IPS DF 6.9 (cell line): Measurements from ENCODE around the gene COL4A4.
A peak's percentile ranks its signal among the peaks of the same experiment; 100 is the strongest.

Source experiments
- DNase-seq: peaks from one replicate; pipeline ENCODE4 v3.0.0-alpha.2; 2013; ENCODE audit warnings: low read depth, low spot score
- H3K27ac ChIP-seq: one replicate; pipeline ENCODE4 v1.5.1; 2013; ENCODE audit warnings: low read length, control low read depth
- H3K27me3 ChIP-seq: 2 replicates; pipeline ENCODE4 v1.6.1; 2013; ENCODE audit warnings: mild to moderate bottlenecking, low read length; ENCODE audit not compliant: control insufficient read depth, insufficient read depth
- H3K36me3 ChIP-seq: 2 replicates; pipeline ENCODE4 v1.6.1; 2013; ENCODE audit warnings: low read length; ENCODE audit not compliant: control insufficient read depth, insufficient read depth
- H3K4me1 ChIP-seq: 2 replicates; pipeline ENCODE4 v1.6.1; 2013; ENCODE audit warnings: low read length; ENCODE audit not compliant: control insufficient read depth, insufficient read depth
- H3K4me3 ChIP-seq: 2 replicates; pipeline ENCODE4 v1.5.1; 2013; ENCODE audit warnings: mild to moderate bottlenecking, low read length
- H3K9me3 ChIP-seq: 2 replicates; pipeline ENCODE4 v1.6.1; 2013; ENCODE audit warnings: low read length, inconsistent platforms; ENCODE audit not compliant: control insufficient read depth, insufficient read depth
- WGBS: extraction: QIAGEN DNeasy Blood & Tissue Kit; methylation state at CpG from one replicate; pipeline ENCODE4 v1.1.7; 2013; ENCODE audit warnings: mixed read lengths, missing lambda C conversion rate; ENCODE audit not compliant: insufficient read length, insufficient coverage; 5-methylcytosine and 5-hydroxymethylcytosine counted together

COL4A4 gene

DNA sequence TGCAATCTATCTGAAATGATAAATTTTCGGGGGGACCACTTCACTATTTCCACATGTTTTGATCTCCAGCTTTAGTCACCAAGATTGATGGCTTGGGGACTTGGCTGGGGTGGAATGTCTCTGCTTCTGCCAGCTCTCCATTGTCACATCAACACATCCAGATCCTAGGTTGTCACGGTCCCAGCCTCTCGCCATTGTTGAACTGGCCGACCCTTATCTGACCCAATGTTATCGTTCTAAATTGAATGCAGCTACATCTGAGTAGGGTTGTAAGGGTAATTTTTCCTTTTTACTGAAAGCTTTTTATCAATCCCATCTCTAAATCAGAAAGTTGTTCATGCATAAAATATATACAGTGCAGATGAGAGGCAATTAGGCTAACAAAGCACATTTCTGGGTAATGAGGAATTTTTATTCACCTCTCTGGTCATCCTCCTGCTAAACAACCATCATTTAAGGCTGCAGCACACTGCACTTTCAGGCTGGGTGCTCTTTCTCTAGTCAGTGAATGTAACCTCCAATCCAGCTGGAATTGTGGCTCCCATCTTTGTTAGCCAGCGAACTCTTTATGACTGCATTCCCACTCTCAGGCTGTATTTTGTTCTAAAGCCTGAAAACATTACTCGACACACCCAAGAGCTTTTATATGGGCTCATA, 128.2 kb downstream of the COL4A4 start:
- Histone ChIP-seq H3K27me3 (no peaks in the 10 kb centered on the region), H3K36me3 (no peaks in the 10 kb centered on the region), H3K4me3 (no peak overlapping the region), H3K9me3 (no peaks in the 10 kb centered on the region), H3K27ac (no peak overlapping the region), H3K4me1 (no peaks in the 10 kb centered on the region)
- WGBS, result no CpG with 5 or more reads among the region's 7 CpGs
- DNase-seq, result no peak

DNA sequence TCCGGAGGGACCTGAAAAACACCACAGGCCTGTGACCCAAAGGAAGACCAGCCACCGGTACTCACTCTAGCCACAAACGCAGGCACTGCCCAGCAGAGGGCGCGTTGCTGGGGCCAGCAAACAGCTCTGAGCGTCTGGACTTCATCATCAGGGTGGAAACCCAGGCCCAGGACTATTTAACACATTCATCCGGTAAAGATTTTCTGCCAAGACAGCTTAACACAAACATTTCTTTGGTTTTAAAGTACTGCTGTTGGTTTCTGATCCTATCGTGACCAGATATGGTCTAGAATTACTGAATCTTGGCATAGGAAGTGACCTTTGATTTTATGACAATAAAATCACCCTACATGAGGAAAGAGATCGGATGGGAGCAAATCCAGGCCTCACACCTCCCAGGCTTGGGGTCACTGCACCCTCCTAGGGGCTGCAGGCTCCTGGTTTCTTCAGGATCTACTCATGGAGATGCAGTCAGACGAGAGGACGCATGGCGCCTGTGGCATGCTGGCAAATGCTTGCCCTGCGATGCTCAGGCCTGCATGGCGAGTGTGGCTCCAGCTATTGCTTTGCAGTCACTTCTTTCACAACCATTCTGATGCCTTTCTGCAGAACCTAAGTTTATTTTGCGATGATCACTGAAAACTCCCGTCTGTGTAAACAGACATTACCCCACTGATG, 130.4 kb downstream of the COL4A4 start:
- peak; percentile 70 for DNase-seq

DNA sequence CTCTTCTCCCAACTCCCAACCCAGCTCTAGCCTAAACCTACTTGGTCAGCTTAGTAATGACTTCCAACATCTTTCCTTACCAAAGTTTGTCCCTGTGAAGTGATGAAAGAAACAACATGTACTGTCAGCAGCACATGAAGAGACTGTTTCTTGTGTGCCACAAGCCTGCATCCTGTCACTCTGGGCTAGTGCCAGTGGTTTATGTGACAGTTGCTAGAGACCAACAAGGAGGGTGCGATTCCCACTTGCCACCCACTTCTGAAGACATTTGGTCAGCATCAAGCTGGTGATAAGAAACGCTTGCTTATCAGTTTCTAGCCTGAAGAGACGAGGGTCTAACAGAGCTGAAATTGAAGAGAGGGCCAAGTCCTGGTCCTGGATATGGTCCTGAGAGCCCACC, 132.6 kb downstream of the COL4A4 start:
- Histone ChIP-seq H3K4me3 (no peak overlapping the region), H3K27me3 (no peaks in the 10 kb centered on the region), H3K27ac (no peak overlapping the region), H3K36me3 (no peaks in the 10 kb centered on the region), H3K9me3 (no peaks in the 10 kb centered on the region), H3K4me1 (no peaks in the 10 kb centered on the region)
- no CpG with 5 or more reads among the region's 3 CpGs for WGBS
- no peak for DNase-seq

More for the DNA sequence above, 130.4 kb downstream of the COL4A4 start:
- Histone ChIP-seq H3K27ac (no peak overlapping the region), H3K9me3 (no peaks in the 10 kb centered on the region), H3K4me3 (no peak overlapping the region), H3K27me3 (no peaks in the 10 kb centered on the region), H3K36me3 (no peaks in the 10 kb centered on the region), H3K4me1 (no peaks in the 10 kb centered on the region)
- WGBS, result no CpG with 5 or more reads among the region's 16 CpGs

GRCh38 chr2:227030789-227031188, 133.2 kb downstream of the COL4A4 start:
- H3K4me1 ChIP-seq, result no peaks in the 10 kb centered on the region
- no peak for DNase-seq
- H3K36me3 ChIP-seq, result no peaks in the 10 kb centered on the region
- WGBS, result 100% methylated on average over 1 of the region's 2 CpGs
- H3K27me3 ChIP-seq, result no peaks in the 10 kb centered on the region
- no peak overlapping the region for H3K27ac ChIP-seq
- H3K9me3 ChIP-seq, result no peaks in the 10 kb centered on the region
- H3K4me3 ChIP-seq, result no peak overlapping the region

DNA sequence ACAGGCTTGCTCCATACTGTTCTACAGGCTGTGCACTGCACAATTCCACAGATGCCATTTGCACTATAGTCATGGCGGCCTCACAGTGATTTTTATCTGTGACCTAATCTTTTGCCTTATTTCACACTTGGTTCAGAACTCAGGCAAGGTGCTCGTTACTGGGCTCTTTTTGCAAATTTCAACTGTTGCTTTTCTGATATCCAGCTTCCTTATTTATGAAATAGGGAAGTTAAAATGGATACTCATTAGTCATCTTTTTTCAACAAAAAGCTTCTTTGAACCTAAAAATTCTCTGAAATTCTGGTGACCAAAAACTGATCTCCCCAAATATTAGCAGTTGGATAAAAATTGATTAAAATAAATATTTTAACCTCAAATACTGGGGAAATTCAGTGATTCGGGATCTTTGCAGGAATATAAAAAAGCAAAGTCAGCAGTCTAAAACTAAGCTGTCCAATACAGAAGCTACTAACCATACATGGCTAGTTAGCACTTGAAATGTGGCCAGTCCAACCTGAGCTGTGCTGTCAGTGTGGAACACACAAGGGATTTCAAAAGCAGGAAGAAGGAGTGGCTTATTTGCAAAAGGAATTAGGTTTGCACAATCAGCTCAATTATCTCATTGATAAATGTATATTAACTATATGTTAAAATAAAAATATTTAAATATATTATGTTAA, 134.4 kb downstream of the COL4A4 start:
- H3K4me1 ChIP-seq, result no peaks in the 10 kb centered on the region
- no peak overlapping the region for H3K27ac ChIP-seq
- H3K9me3 ChIP-seq, result no peaks in the 10 kb centered on the region
- WGBS, result no CpG with 5 or more reads among the region's 3 CpGs
- no peak overlapping the region for H3K4me3 ChIP-seq
- no peaks in the 10 kb centered on the region for H3K27me3 ChIP-seq
- no peak for DNase-seq
- H3K36me3 ChIP-seq, result no peaks in the 10 kb centered on the region

DNA sequence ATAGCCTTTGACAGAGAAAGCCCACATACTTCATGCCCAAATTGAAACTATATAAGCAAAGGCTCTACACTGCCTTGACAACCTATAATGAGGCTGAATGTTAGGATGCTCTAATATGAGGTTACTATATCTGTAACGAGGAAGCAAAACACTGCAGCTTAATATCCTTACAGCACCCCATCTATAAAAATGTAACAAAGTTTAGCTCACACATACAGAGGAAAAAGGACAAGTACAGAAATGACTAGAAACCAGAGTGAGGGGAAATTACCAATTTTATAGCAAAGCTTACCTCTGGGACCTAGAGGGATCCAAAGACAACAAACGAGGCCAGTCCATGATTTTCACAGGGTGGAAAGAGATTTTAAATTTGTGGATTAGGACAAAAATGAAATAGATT, 138.5 kb downstream of the COL4A4 start:
- WGBS, result no CpG with 5 or more reads among the region's 2 CpGs
- Histone ChIP-seq H3K9me3 (no peaks in the 10 kb centered on the region), H3K4me3 (no peak overlapping the region), H3K36me3 (no peaks in the 10 kb centered on the region), H3K27me3 (no peaks in the 10 kb centered on the region), H3K4me1 (no peaks in the 10 kb centered on the region), H3K27ac (no peak overlapping the region)
- DNase-seq, result no peak

- WGBS, result no CpG with 5 or more reads among the region's 3 CpGs
- Histone ChIP-seq H3K27me3 (no peaks in the 10 kb centered on the region), H3K4me3 (no peak overlapping the region), H3K9me3 (no peaks in the 10 kb centered on the region), H3K4me1 (no peaks in the 10 kb centered on the region), H3K27ac (no peak overlapping the region), H3K36me3 (no peaks in the 10 kb centered on the region)
- DNase-seq, result no peak
Observed at GRCh38 chr2:227022608-227023007, 141.4 kb downstream of the COL4A4 start.

- Histone ChIP-seq H3K36me3 (no peaks in the 10 kb centered on the region), H3K4me1 (no peaks in the 10 kb centered on the region), H3K9me3 (no peaks in the 10 kb centered on the region), H3K4me3 (no peak overlapping the region), H3K27me3 (no peaks in the 10 kb centered on the region), H3K27ac (no peak overlapping the region)
- no CpG with 5 or more reads among the region's 2 CpGs for WGBS
- DNase-seq, result no peak
Observed at GRCh38 chr2:227020416-227020815, 143.6 kb downstream of the COL4A4 start.

- no peaks in the 10 kb centered on the region for H3K4me1 ChIP-seq
- H3K36me3 ChIP-seq, result no peaks in the 10 kb centered on the region
- DNase-seq, result no peak
- no CpG with 5 or more reads among the region's 4 CpGs for WGBS
- no peaks in the 10 kb centered on the region for H3K9me3 ChIP-seq
- no peak overlapping the region for H3K4me3 ChIP-seq
- no peak overlapping the region for H3K27ac ChIP-seq
- no peaks in the 10 kb centered on the region for H3K27me3 ChIP-seq
Observed at GRCh38 chr2:227016894-227017293, 147.1 kb downstream of the COL4A4 start.

DNA sequence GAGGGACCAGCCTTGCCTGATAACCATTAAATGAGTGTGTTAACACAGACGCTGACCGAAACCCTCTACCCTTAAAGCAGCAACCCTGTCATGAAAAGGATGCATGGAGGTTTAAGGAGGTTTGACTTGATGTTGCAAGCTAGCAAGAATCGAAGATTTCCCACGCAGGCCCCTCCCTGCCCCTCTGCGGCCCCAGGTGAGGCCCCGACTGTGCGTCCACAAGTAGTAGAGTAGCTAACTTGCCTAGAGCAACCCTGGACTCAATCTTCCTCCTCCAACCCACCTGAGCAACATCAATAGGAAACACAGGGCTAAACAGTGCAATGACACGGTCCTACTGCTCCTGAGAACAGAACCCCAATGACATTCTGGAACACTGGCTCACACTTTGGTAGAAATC, 150.1 kb downstream of the COL4A4 start:
- H3K27ac ChIP-seq, result no peak overlapping the region
- WGBS, result no CpG with 5 or more reads among the region's 8 CpGs
- no peaks in the 10 kb centered on the region for H3K9me3 ChIP-seq
- DNase-seq, result no peak
- no peaks in the 10 kb centered on the region for H3K4me1 ChIP-seq
- no peaks in the 10 kb centered on the region for H3K27me3 ChIP-seq
- no peaks in the 10 kb centered on the region for H3K36me3 ChIP-seq
- H3K4me3 ChIP-seq, result no peak overlapping the region
